PC-9 (cell line): ENCODE results near the gene MAGI2.

ENCODE experiments used
- EZH2 ChIP-seq: fragments of 200-600 bp; sonication (generic); IDR thresholded peaks from 2 replicates; pipeline ENCODE4 v1.8.0; 2017; ENCODE audit warnings: antibody characterized with exemption, low read depth
- TF ChIP-seq, protein P1 (sequence below): fragments of 200-600 bp; sonication (generic); conservative IDR thresholded peaks from 2 replicates; pipeline ENCODE4 v1.6.1; 2017; ENCODE audit warnings: mixed run types, antibody characterized with exemption, mild to moderate bottlenecking, moderate library complexity

DNA sequence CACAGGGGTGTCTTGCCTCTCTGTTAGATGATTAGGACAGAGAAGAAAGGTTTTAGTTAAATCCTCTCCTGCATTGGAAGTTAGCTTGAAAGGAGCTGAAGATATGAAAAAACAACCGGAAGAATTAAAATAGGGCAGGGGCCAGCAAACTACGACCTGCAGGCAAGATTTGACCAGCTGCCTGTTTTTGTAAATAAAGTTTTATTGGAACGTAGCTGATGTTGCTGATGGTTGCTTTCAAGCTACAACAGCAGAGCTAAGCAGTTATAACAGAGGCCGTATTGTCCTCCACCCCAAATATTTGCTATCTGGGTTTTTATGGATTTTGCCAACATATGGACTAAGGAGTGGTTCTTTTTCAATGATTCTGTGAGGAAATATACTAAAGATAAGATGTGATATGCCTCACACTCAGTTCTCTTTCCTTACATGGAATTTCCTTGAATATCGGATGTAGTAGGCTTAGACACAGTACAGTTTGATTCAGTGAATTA is 1086.1 kb downstream of the MAGI2 start:
- TF ChIP-seq, protein P1, sequence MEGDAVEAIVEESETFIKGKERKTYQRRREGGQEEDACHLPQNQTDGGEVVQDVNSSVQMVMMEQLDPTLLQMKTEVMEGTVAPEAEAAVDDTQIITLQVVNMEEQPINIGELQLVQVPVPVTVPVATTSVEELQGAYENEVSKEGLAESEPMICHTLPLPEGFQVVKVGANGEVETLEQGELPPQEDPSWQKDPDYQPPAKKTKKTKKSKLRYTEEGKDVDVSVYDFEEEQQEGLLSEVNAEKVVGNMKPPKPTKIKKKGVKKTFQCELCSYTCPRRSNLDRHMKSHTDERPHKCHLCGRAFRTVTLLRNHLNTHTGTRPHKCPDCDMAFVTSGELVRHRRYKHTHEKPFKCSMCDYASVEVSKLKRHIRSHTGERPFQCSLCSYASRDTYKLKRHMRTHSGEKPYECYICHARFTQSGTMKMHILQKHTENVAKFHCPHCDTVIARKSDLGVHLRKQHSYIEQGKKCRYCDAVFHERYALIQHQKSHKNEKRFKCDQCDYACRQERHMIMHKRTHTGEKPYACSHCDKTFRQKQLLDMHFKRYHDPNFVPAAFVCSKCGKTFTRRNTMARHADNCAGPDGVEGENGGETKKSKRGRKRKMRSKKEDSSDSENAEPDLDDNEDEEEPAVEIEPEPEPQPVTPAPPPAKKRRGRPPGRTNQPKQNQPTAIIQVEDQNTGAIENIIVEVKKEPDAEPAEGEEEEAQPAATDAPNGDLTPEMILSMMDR: no peak
- TF ChIP-seq EZH2: no peak
